Sigmoid colon (tissue), 7 donors: ENCODE measurements around the gene SAMD11. TPM values are rescaled to one million over a fixed set of nuclear protein-coding genes. Genes with fewer than 3 reads are reported as not detected.
A peak's percentile ranks its signal among the peaks of the same experiment; 100 is the strongest.

Experiments
- DNase-seq: peaks from one replicate; pipeline ENCODE4 v3.0.0-alpha.2; 2019
- H3K27ac ChIP-seq, 4 donors: fragments of 200-600 bp; sonication (generic); one replicate each; pipeline ENCODE4 v1.5.1; 2016 to 2019; ENCODE audit warnings: mild to moderate bottlenecking in 1 of 4
- H3K27me3 ChIP-seq, 3 donors: fragments of 200-600 bp; sonication (generic); one replicate each; pipeline ENCODE4 v1.5.1; 2019; ENCODE audit warnings: mild to moderate bottlenecking in 1 of 3
- H3K36me3 ChIP-seq, 4 donors: fragments of 200-600 bp; sonication (generic); one replicate each; pipeline ENCODE4 v1.5.1; 2016 to 2019
- H3K4me1 ChIP-seq, 4 donors: fragments of 200-600 bp; sonication (generic); one replicate each; pipeline ENCODE4 v1.5.1; 2017 to 2019
- H3K4me3 ChIP-seq, 4 donors: fragments of 200-600 bp; sonication (generic); one replicate each; pipeline ENCODE4 v1.5.1; 2017 to 2019; ENCODE audit warnings: mild to moderate bottlenecking in 2 of 4, moderate library complexity in 1 of 4
- H3K9me3 ChIP-seq, 4 donors: fragments of 200-600 bp in 3 of 4; sonication (generic) in 3 of 4; one replicate each; pipeline versions ENCODE4 v1.5.1 to v1.6.1; 2013 to 2019
- CTCF ChIP-seq, 4 experiments: fragments of 450-650 bp in 3 of 4; fragments of 200-600 bp in 1 of 4; IDR thresholded peaks; one replicate each; pipeline ENCODE4 v1.5.1; 2016 to 2019; ENCODE audit warnings: antibody characterized with exemption in 4 of 4, mild to moderate bottlenecking in 3 of 4, moderate library complexity in 2 of 4
- EP300 ChIP-seq, 4 donors: sonication (generic); formaldehyde crosslinking; IDR thresholded peaks; one replicate each; pipeline ENCODE4 v1.6.1; 2017; ENCODE audit warnings: antibody characterized with exemption in 4 of 4
- POLR2A ChIP-seq, 2 donors: fragments of 450-650 bp; IDR thresholded peaks; one replicate each; pipeline ENCODE4 v1.6.1; 2016; ENCODE audit warnings: antibody characterized with exemption in 2 of 2, mild to moderate bottlenecking in 2 of 2, moderate library complexity in 2 of 2
- POLR2AphosphoS5 ChIP-seq, 4 donors: sonication (generic); formaldehyde crosslinking; IDR thresholded peaks; one replicate each; pipeline ENCODE4 v1.6.1; 2017; ENCODE audit warnings: antibody characterized with exemption in 4 of 4
- WGBS, 2 donors: extraction: QIAGEN DNeasy Blood & Tissue Kit; methylation state at CpG; one replicate each; pipeline ENCODE4 v1.1.7; 2013; 5-methylcytosine and 5-hydroxymethylcytosine counted together
- intact Hi-C: fragments of 100-400 bp; cut with DNase I; formaldehyde crosslinking; loops from one replicate; pipeline ENCODE4 v1.15.1; 2023
- polyA plus RNA-seq, 3 donors: library from polyadenylated mRNA; stranded (reverse); fragments of 200-250 nt; gene quantifications; one replicate each; pipeline ENCODE4 v1.2.3, GENCODE V29; 2013
- total RNA-seq, 4 donors: library from RNA; depleted of rRNA; stranded (reverse); fragments of >200 nt; gene quantifications; one replicate each; pipeline ENCODE4 v1.1.0, GENCODE V29; 2016
- donor health status: healthy with polysubstance abuse.
- donor health status: Bipolar disorder and iron deficiency.
- donor health status: healthy.

The SAMD11 gene
- total and polyA plus RNA-seq, 7 donors, result 0.60 to 4.9 (median 4.2) TPM

- DNase-seq, result peak; percentile 62
- H3K27me3 ChIP-seq, result peaks cover 0 to 33% (median 4%) of the 10 kb centered on the region in 3 donors
- intact Hi-C loops, result loop anchor here (2.0 to 5.0 kb wide), 2 partner anchors 19 to 74 kb away; partner anchors contain the start of gene SAMD11
- 81 to 90% methylated on average over 21 of the region's 21 CpGs for WGBS, 2 donors
- peaks cover 0 to 16% (median 13%) of the 10 kb centered on the region in 4 donors for H3K4me1 ChIP-seq
- no peak overlapping the region for H3K27ac ChIP-seq
- H3K9me3 ChIP-seq, result no peaks in the 10 kb centered on the region
- H3K36me3 ChIP-seq, result no peaks in the 10 kb centered on the region
- TF ChIP-seq CTCF (IDR thresholded peaks at IDR 0.05), result no peak
- no peak for TF ChIP-seq POLR2AphosphoS5 (IDR thresholded peaks at IDR 0.05)
- TF ChIP-seq POLR2A (IDR thresholded peaks at IDR 0.05), result no peak
- TF ChIP-seq EP300 (IDR thresholded peaks at IDR 0.05), result no peak
- H3K4me3 ChIP-seq, result peak overlapping the region; percentile 16 to 52 (median 44)
These were observed 19.9 kb upstream of the SAMD11 start for GRCh38 chr1:903721-904271.

- H3K27ac ChIP-seq, result peak overlapping the region in 3 of 4 donors; percentile 7 to 57 (median 37)
- no peaks in the 10 kb centered on the region for H3K36me3 ChIP-seq
- peaks cover 0 to 16% (median 13%) of the 10 kb centered on the region in 4 donors for H3K4me1 ChIP-seq
- 4% methylated on average over 91 of the region's 91 CpGs for WGBS, 2 donors
- TF ChIP-seq CTCF (IDR thresholded peaks at IDR 0.05) (peak in 3 of 4 experiments; percentile 51 to 92 (median 67)), EP300 (IDR thresholded peaks at IDR 0.05) (no peak), POLR2AphosphoS5 (IDR thresholded peaks at IDR 0.05) (peak in 1 of 4 donors; percentile 8)
- H3K4me3 ChIP-seq, result peak overlapping the region; percentile 16 to 52 (median 44)
- H3K27me3 ChIP-seq, result peaks cover 0 to 33% (median 4%) of the 10 kb centered on the region in 3 donors
- peak; percentile 87 for DNase-seq
- intact Hi-C loops, result loop anchor here (2.0 to 5.0 kb wide), 2 partner anchors 18 to 73 kb away; partner anchors contain the start of gene SAMD11
- H3K9me3 ChIP-seq, result no peaks in the 10 kb centered on the region
These were observed 19.3 kb upstream of the SAMD11 start for GRCh38 chr1:904310-904950.

GRCh38 chr1:905071-905749 is 18.5 kb upstream of the SAMD11 start:
- TF ChIP-seq EP300 (IDR thresholded peaks at IDR 0.05) (no peak), CTCF (IDR thresholded peaks at IDR 0.05) (no peak), POLR2AphosphoS5 (IDR thresholded peaks at IDR 0.05) (no peak), POLR2A (IDR thresholded peaks at IDR 0.05) (no peak)
- H3K4me3 ChIP-seq, result peak overlapping the region; percentile 16 to 52 (median 44)
- H3K27ac ChIP-seq, result peak overlapping the region in 2 of 4 donors; percentile 7 to 57
- H3K27me3 ChIP-seq, result peaks cover 0 to 35% (median 10%) of the 10 kb centered on the region in 3 donors
- H3K36me3 ChIP-seq, result no peaks in the 10 kb centered on the region
- peak; percentile 81 for DNase-seq
- intact Hi-C loops, result loop anchor here (2.0 to 5.0 kb wide), 3 partner anchors 18 to 52 kb away; partner anchors contain the start of genes NOC2L and SAMD11
- H3K4me1 ChIP-seq, result peaks cover 0 to 22% (median 19%) of the 10 kb centered on the region in 4 donors
- no peaks in the 10 kb centered on the region for H3K9me3 ChIP-seq
- WGBS, 2 donors, result 2 to 9% methylated on average over 49 of the region's 49 CpGs

GRCh38 chr1:905811-906599 is 17.7 kb upstream of the SAMD11 start:
- Histone ChIP-seq H3K27ac (no peak overlapping the region), H3K27me3 (peaks cover 0 to 43% (median 14%) of the 10 kb centered on the region in 3 donors), H3K4me1 (peaks cover 0 to 30% (median 26%) of the 10 kb centered on the region in 4 donors), H3K9me3 (no peaks in the 10 kb centered on the region), H3K36me3 (no peaks in the 10 kb centered on the region), H3K4me3 (no peak overlapping the region)
- WGBS, 2 donors, result 33 to 69% methylated on average over 13 of the region's 13 CpGs
- intact Hi-C loops, result loop anchor here (2.0 to 5.0 kb wide), 3 partner anchors 17 to 51 kb away; partner anchors contain the start of genes NOC2L and SAMD11
- peak; percentile 65 for DNase-seq
- TF ChIP-seq EP300 (IDR thresholded peaks at IDR 0.05) (no peak), POLR2A (IDR thresholded peaks at IDR 0.05) (no peak), POLR2AphosphoS5 (IDR thresholded peaks at IDR 0.05) (no peak), CTCF (IDR thresholded peaks at IDR 0.05) (no peak)
